Islet of Langerhans (tissue), 1 donor: ENCODE measurements around the gene TTC38.
"Not testable (repeated sequence)": the region's sequence is repeated elsewhere in the genome, so short reads cannot be mapped to it uniquely, and the experiment has no call there.

Source experiments
- FAIRE-seq: peaks from one replicate; lab custom pipeline; 2011; peaks lifted over from hg19 to GRCh38; lab: Jason Lieb, UNC

Gene TTC38

GRCh38 chr22:46296257-46297150 is 28.7 kb downstream of the TTC38 start, which contains the start of gene GTSE1:
TSS of gene GTSE1 (plus strand) at chr22:46296870. CDS start at chr22:46297401, 531 bp downstream.
- no peak for FAIRE-seq

DNA sequence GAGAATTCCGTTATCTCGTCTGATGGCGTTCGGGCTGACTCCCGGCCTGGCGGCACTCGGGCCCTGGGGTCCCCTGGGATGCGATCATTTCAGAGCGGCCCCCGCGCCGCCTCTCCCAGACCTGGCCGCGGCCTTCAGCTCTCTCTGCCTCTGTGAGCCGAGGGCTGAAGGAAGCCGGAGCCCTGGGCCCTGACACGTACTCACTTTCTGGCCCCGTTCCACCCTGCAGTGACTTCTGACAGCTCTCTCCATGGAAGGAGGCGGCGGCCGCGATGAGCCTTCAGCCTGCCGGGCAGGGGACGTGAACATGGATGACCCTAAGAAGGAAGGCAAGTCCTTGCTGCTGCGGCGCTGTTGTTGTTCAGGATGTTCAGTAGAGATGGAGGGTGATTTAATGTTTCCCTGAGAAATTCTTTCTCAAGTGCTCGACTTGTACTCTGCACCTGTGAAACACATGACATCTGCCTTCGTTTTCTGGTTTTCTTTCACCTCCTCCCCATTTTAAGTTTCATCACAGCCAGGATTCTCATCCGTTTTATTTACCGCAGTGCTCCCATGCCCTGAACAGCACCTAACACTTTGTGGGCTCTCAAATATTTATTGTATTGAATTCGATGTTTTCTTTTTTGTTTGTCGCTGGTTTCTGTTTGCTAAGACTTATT is 29.5 kb downstream of the TTC38 start:
- FAIRE-seq: no peak

DNA sequence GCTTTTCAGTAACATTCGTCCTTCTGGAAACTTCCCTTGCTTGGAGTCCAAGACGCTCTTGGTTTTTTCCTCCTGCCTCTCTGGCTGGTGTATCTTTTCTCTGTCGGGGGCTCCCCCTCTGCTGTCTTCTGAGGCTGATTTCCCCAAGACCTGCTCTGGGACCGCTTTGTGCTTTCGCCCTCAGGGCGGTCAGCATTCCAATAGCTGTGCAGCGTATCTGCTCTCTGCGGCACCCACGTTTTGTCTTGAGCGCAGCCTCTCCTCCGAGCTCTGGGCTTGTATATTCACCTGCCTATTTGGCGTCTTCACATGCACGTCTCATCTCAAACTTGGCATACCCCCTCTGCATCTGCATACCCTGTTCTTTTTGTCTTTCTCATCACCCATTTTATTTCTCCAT is 31.3 kb downstream of the TTC38 start:
- FAIRE-seq: no peak

DNA sequence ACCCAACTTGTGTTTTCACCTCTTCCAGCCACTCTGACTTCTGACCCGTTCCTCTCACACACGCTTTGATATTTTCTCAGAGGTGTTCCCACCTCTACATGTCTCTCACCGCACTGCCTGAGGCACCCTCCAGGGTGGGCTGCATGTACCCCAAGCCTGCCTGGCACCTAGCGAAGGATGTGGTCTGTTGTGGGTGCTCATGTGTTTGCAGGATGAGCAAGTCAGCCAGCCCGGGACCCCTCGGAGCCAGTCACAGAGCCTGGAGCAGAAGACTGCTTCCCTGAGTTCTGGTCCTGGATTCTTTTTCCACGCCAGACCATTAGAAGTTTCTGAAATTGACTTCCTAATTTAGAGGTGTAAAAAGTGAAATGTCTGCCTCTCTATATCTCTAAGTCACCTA is 32.7 kb downstream of the TTC38 start:
- no peak for FAIRE-seq

GRCh38 chr22:46303347-46303965 is 35.6 kb downstream of the TTC38 start:
- FAIRE-seq: no peak

- no peak for FAIRE-seq
These were observed 40.6 kb downstream of the TTC38 start for GRCh38 chr22:46308283-46308988.

DNA sequence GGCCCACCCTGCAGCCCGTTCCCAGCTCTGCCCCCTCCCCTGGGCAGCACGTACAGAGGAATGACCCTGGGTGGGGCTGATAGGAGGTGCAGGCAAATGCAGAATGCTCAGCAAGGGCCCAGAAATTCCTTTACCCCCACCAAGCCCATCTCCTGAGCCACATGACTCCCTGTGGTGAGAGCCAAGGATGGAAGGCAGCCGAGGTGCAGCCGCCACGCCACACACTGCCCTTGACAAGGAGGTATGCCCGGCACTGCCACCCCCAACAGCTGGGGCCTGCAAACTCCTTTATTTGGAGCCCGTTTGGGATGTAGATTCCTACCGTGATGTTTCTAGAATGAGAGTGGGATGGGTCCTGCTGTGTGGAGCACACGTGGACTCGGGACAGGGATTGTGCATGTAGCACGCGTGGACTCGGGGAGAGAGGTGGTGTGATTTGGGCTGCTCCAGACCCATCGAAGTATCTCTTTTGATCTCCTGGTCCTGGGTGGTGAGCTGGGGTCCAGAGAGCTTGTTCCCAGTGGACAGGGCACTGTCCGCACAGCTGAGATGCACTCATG is 41.8 kb downstream of the TTC38 start:
- FAIRE-seq: no peak

GRCh38 chr22:46312056-46312455 is 44.2 kb downstream of the TTC38 start:
- FAIRE-seq: no peak

GRCh38 chr22:46312848-46313247 is 45.0 kb downstream of the TTC38 start:
- not testable (repeated sequence) for FAIRE-seq

DNA sequence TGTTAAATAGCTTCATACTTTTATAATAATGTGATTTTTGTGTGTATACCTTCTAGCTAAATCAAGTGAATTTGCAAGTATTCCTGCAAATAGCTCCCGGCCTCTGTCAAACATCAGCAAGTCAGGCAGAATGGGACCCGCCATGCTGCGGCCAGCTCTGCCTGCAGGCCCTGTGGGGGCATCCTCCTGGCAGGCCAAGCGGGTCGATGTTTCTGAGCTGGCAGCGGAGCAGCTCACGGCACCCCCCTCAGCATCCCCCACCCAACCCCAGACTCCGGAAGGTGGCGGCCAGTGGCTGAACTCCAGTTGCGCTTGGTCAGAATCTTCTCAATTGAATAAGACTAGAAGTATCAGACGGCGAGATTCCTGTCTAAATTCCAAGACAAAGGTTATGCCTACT is 48.2 kb downstream of the TTC38 start:
- FAIRE-seq: no peak

- no peak for FAIRE-seq
These were observed 49.8 kb downstream of the TTC38 start for GRCh38 chr22:46317646-46318045.

GRCh38 chr22:46318576-46318975 is 50.8 kb downstream of the TTC38 start:
- no peak for FAIRE-seq

- FAIRE-seq: no peak
These were observed 51.5 kb downstream of the TTC38 start for GRCh38 chr22:46319319-46319718.

- no peak for FAIRE-seq
These were observed 52.4 kb downstream of the TTC38 start for GRCh38 chr22:46320166-46320710.

GRCh38 chr22:46320716-46321386 is 53.0 kb downstream of the TTC38 start:
- no peak for FAIRE-seq

- no peak for FAIRE-seq
These were observed 54.9 kb downstream of the TTC38 start for GRCh38 chr22:46322711-46323110.

- FAIRE-seq: no peak
These were observed 55.4 kb downstream of the TTC38 start for GRCh38 chr22:46323162-46323561.

DNA sequence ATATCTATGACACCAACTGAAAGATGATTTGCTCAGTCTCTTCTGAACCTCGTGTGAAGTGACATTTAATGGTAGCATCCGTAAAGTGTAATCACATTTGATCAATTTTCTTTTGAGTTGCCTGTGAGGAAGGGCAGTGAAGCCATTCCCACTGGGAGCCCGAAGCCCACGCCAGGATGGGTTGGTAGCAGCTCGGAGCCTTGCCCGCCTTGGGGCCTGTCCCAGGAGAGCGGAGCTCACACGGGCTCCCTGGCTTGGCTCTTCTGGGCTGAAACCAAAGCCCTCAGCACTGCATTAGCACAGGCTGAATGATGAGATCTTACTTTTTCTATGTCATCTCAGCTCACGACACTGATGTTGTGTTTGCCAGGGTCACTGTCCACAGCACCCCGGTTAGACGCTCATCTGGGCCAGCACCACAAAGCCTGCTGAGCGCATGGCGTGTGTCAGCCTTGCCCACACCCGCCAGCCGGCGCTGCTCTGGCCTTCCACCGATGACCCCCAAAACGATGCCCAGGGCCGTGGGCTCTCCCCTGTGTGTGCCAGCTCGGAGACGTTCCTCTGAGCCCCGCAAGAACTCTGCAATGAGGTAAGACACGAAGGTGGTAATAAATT is 58.4 kb downstream of the TTC38 start:
- no peak for FAIRE-seq

GRCh38 chr22:46327691-46328465 is 60.1 kb downstream of the TTC38 start:
- FAIRE-seq: no peak

GRCh38 chr22:46328797-46329196 is 61.0 kb downstream of the TTC38 start:
- FAIRE-seq: no peak
